HepG2 (cell line): ENCODE results near the gene CMIP. TPM values are rescaled to one million over a fixed set of nuclear protein-coding genes. Genes with fewer than 3 reads are reported as not detected.

ENCODE experiments used
- AHDC1 ChIP-seq: sonication (generic); formaldehyde crosslinking; IDR thresholded peaks from 2 replicates; pipeline ENCODE4 v1.5.1; 2020; ENCODE audit warnings: mild to moderate bottlenecking, missing genetic modification reagents, borderline replicate concordance
- ATF7 ChIP-seq, 2 experiments: fragments of 450-650 bp in 1 of 2; sonication (generic) in 1 of 2; formaldehyde crosslinking in 1 of 2; IDR thresholded peaks; 2 replicates each; pipeline versions ENCODE4 v1.4.0 to v1.6.1; 2016 to 2020; ENCODE audit warnings: antibody characterized with exemption in 1 of 2, mild to moderate bottlenecking in 1 of 2, missing genetic modification reagents in 1 of 2
- SOX13 ChIP-seq, 3 experiments: fragments of 450-650 bp in 1 of 3; sonication (generic) in 1 of 3; formaldehyde crosslinking in 1 of 3; IDR thresholded peaks in 2 of 3; conservative IDR thresholded peaks in 1 of 3; 2 replicates each; pipeline versions ENCODE4 v1.5.0 to v1.6.1; 2016 to 2020; ENCODE audit warnings: antibody characterized with exemption in 1 of 3, mild to moderate bottlenecking in 1 of 3, missing compliant biosample characterization in 1 of 3, missing genetic modification reagents in 1 of 3, moderate library complexity in 1 of 3
- SUZ12 ChIP-seq: fragments of 150-350 bp; IDR thresholded peaks from 2 replicates; pipeline ENCODE4 v1.6.1; 2014; ENCODE audit warnings: low read depth, low read length
- ZNF768 ChIP-seq: sonication (generic); formaldehyde crosslinking; IDR thresholded peaks from 2 replicates; pipeline ENCODE4 v1.4.0; 2020; ENCODE audit warnings: missing genetic modification reagents
- polyA plus RNA-seq, 8 experiments: library from polyadenylated mRNA; depleted of rRNA in 3 of 8; stranded (reverse) in 7 of 8; unstranded in 1 of 8; fragments of >200 nt; fragmentation: Illumina TruSeq in 4 of 8; extraction: Trizol in 4 of 8; gene quantifications; 2 replicates each; pipeline versions ENCODE4 v1.2.1 to v1.2.3, GENCODE V29; 2011 to 2016; ENCODE audit warnings: low read depth in 4 of 8, missing spikeins in 1 of 8, mixed read lengths in 1 of 8; ENCODE audit not compliant: insufficient read depth in 1 of 8
- total RNA-seq, 5 experiments: library from RNA; depleted of rRNA; stranded (reverse); fragments of >200 nt; fragmentation: Illumina TruSeq; extraction: Trizol; gene quantifications; 2 replicates each; pipeline ENCODE4 v1.2.3, GENCODE V29; 2016; ENCODE audit warnings: low read depth in 1 of 5

The CMIP gene
- total and polyA plus RNA-seq, 2 of the 13 experiments (the other 11 are each of a cell fraction or from before 2014, with no cell fraction given): 10.9 to 18.1 TPM

DNA sequence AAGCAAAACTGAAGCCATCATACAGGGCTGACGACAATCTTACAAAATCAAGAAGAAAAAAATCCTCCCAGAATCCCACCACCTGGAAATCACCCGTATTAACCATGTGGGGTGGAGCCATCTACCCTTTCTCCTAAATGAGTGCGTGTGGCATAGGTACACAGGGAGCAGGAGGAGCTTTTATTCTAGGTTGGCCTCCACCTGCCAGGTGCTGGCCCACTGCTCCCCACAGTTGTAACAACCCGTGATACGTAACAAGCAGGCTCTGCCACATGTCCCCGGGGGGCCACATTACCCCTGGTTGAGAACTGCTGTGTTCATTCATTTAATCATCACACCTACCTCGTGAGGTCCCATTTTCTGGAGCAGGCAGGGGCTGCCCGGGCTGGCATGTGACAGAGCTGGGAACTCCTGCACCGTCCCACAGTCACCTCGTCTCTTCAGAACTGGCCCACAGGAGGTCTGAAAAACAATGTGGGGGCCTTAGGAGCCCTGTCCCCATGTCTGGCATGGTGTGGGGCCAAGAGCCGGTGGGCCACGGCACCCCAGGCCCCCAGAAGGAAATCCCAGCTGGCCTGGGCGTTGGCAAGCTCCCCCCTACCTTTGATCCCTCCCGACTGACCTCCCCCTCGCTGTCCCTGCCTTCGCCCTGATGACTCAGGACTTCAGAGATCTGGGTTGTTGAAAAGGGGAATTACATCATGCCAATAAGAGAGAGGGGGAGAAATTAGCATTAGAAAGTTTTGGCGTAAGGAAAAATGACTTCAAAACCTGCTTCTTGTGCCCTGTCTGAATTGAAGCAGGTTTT lies 12.9 kb downstream of the CMIP start (continued):
- TF ChIP-seq ZNF768 (CRISPR knock-in tag) (no peak), SOX13 (IDR thresholded peaks at IDR 0.05) (0 out of 2 replicates have a peak, but pooled peaks have one; percentile 8), SOX13 (CRISPR knock-in tag; conservative IDR thresholded peaks at IDR 0.05 in 1 of 2, IDR thresholded peaks at IDR 0.05 in 1 of 2) (peak in 1 of 2 experiments; percentile 45; a peak in 1 of 4 replicates), AHDC1 (CRISPR knock-in tag) (no peak; the same call in 1 of the 2 replicates), SUZ12 (no peak), ATF7 (IDR thresholded peaks at IDR 0.05) (peak; percentile 79), ATF7 (CRISPR knock-in tag; IDR thresholded peaks at IDR 0.05) (peak; percentile 89)
